Natural killer cell treated with Interleukin-12 subunit alpha and Interleukin-12 subunit beta and Interleukin-15 and Interleukin-18, amount 100 ng/mL, for 72 hours (primary cell): ENCODE data around the gene SPDYE2. TPM values are rescaled to one million over a fixed set of nuclear protein-coding genes. Genes with fewer than 3 reads are reported as not detected.
"Not testable (repeated sequence)": the region's sequence is repeated elsewhere in the genome, so short reads cannot be mapped to it uniquely, and the experiment has no call there.

Source experiments
- ATAC-seq, 2 donors: fragments of 150-1000 bp; cut with Tn5 transposase in 1 of 2; sonication (Bioruptor Pico), chemical (Tn5 transposase) in 1 of 2; 2 replicates each; pipeline ENCODE4 v1.10.0; 2021
- DNase-seq: peaks from one replicate; pipeline ENCODE4 v3.0.0; 2022; ENCODE audit warnings: low spot score
- H3K27ac Mint-ChIP-seq, 2 donors: 1 replicate in 1 of 2; 2 replicates in 1 of 2; pipeline ENCODE4 v1.8.0; 2022; ENCODE audit warnings: mixed read lengths in 2 of 2, mild to moderate bottlenecking in 1 of 2, moderate library complexity in 1 of 2
- H3K27me3 Mint-ChIP-seq, 2 donors: 1 replicate in 1 of 2; 2 replicates in 1 of 2; pipeline ENCODE4 v1.8.0; 2022; ENCODE audit warnings: mixed read lengths in 2 of 2
- H3K36me3 Mint-ChIP-seq: one replicate; pipeline ENCODE4 v1.8.0; 2022; ENCODE audit warnings: mixed read lengths
- H3K4me1 Mint-ChIP-seq, 2 donors: 1 replicate in 1 of 2; 2 replicates in 1 of 2; pipeline ENCODE4 v1.8.0; 2022; ENCODE audit warnings: low read depth in 2 of 2, mixed read lengths in 2 of 2, mild to moderate bottlenecking in 1 of 2
- H3K4me3 Mint-ChIP-seq: one replicate; pipeline ENCODE4 v1.8.0; 2022; ENCODE audit warnings: mixed read lengths
- H3K9me3 Mint-ChIP-seq: 2 replicates; pipeline ENCODE4 v1.8.0; 2022; ENCODE audit warnings: mixed read lengths
- total RNA-seq, 2 donors: library from RNA; stranded (reverse); gene quantifications; one replicate each; pipeline ENCODE4 v1.2.3, GENCODE V29; 2022

Gene SPDYE2
- total RNA-seq, 2 donors from 2014 or later: 0.53 TPM; not detected in 1

DNA sequence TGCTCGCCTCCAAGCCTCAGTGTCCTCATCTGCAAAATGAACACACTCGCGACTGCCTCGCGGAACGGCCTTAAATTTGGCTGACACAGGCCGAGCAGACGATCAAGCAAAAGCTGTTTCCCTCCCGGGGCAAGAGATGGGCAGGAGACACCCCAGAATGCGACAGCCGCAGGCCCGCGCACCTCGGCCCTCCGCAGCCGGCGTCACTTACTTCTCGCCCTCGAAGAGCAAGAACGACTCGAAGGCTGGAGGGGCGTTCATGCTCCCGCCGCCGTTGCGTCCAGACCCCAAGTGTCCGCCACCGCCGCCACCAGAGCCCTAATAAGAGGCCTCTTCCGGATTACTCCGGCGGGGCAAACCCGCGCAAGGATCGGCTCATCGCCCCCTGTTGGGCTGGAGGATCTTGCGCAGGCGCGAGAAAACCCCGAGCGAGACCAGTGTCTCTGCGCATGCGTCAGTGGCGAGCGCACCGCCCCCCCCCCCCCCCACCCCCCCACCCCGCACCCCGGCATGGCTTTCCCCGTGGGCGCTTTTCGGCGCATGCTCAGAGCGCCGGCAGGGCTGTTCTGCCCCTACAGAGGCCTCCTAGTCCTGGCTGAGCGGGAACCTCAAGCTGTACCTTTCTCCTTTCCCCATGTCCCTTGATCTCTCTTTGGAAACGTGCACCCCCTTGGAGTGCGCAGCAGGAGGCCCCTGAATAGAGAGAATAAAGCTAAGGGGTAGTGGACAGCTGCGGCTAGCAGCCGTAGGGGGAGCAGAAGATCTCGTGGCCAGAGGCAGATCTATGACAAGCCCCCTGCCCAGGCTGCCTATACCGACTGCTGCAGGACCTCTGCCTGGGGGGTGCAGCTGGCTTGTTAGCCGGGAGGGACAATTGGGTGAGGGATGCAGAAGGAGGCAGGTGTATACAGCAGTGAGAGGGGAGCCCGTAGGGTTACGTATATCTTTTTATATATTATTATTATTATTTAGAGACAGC is 21.5 kb downstream of the SPDYE2 start, which contains the start of gene POLR2J3:
Gene POLR2J3, minus strand, starts transcription at position 323 of the 979 bp plus-strand sequence. Its CDS starts 62 bp downstream, at position 261.
- not testable (repeated sequence) for H3K9me3 Mint-ChIP-seq, H3K4me1 Mint-ChIP-seq, H3K27me3 Mint-ChIP-seq, H3K36me3 Mint-ChIP-seq
- ATAC-seq: peak; percentile 97
- DNase-seq: peak; percentile 97
- H3K4me3 Mint-ChIP-seq: peak within 1 kb of the TSS; percentile 88
- peak within 1 kb of the TSS; percentile 72 to 77 for H3K27ac Mint-ChIP-seq

DNA sequence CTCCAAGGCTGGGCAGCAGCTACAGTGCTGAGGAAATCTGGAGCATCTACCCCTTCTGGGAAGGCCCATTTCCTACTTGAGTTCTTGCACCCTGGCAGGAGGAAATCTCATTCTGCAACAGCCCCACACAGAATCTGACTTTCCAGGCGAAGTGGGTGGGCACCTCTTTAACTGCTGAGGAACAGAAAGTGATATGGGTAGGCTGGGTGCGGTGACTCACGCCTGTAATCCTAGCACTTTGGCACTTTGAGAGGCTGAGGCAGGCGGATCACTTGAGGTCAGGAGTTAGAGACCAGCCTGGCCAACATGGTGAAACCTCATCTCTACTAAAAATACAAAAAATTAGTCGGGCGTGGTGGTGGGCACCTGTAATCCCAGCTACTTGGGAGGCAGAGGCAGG is 23.6 kb downstream of the SPDYE2 start:
- not testable (repeated sequence) for H3K9me3 Mint-ChIP-seq, ATAC-seq, H3K27me3 Mint-ChIP-seq, H3K36me3 Mint-ChIP-seq, H3K4me3 Mint-ChIP-seq, H3K4me1 Mint-ChIP-seq, H3K27ac Mint-ChIP-seq, DNase-seq

DNA sequence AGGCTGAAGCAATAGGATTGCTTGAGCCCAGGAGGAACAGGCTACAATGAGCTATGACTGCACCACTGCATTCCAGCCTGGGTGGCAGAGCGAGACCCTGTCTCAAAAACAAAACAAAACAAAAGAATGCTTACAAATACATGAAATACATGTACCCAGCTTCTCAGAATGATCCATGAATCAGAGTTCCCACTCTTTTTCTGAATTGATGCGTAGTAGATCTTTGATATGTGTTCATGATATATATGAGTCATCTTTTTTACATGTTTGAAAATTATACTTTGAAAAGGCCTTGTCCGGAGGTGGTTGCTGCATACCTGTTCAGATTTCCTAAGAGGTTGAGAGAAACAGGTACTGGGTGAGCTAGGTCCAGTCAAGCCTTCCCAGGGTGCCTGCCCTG is 25.3 kb downstream of the SPDYE2 start:
- H3K4me3 Mint-ChIP-seq, ATAC-seq: not testable (repeated sequence)

DNA sequence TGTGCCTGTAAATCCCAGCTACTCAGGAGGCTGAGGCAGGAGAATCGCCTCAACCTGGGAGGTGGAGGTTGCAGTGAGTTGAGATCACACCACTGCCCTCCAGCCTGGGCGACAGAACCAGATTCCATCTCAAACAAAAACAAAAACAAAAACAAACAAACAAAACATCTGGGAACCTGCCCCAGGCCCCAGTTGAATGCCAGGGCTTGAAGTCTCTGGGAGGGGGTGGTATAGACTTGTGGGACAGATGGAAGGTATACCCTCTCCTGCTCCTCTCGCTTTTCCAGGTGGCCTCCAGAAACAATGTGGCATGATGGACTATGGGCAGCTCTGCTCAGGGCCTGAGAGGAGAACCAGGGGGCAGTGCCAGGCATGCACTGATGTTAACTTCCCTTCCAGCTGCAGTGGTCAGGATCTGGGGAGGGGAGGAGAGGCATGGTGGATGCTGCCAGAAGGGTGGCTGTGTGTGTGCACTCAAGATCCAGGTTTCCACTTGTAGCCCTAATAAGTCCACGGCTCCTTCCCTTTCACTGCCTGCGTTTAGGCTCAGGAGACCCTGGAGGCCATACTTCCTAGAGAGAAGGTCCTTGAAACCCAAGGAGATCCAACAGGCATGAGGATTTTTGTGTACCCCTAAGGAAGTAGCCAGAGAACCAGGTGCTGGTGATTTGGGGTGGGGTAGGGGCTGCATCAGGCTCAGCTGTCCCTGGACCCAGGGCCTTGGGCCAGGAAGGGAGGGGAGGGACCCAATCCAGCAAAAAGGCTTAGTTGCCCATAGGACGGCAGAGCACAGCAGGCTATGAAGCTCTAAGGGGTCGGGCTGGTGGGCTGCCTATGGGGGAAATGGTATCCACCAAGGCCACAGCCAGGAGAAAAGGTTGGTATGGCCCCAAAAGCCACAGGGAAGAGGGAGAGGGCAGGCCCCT is 26.6 kb downstream of the SPDYE2 start:
- not testable (repeated sequence) for H3K9me3 Mint-ChIP-seq

More for the DNA sequence above, 25.3 kb downstream of the SPDYE2 start:
- not testable (repeated sequence) for H3K27me3 Mint-ChIP-seq, H3K36me3 Mint-ChIP-seq, H3K4me1 Mint-ChIP-seq, H3K9me3 Mint-ChIP-seq, H3K27ac Mint-ChIP-seq, DNase-seq

DNA sequence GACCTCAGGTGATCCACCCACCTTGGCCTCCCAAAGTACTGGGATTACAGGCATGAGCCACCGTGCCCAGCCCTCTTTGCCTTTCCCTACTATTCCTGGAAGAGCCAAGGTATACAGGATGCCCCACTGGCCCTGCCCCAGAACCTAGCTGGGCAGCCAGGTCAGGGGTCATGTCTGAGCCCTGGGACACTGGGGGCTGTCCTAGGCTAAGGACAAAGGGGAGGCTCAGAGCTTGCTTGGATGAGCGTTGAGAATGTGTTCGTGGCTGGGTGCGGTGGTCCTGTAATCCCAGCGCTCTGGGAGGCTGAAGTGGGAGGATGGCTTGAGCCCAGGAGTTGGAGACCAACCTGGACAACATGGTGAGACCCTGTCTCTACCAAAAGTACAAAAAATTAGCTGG is 27.5 kb downstream of the SPDYE2 start:
- H3K27me3 Mint-ChIP-seq, H3K4me3 Mint-ChIP-seq, H3K36me3 Mint-ChIP-seq, H3K27ac Mint-ChIP-seq, H3K4me1 Mint-ChIP-seq, H3K9me3 Mint-ChIP-seq: not testable (repeated sequence)
- DNase-seq (peak; percentile 49), ATAC-seq (peak; percentile 29 to 32)

More for the DNA sequence above, 26.6 kb downstream of the SPDYE2 start:
- H3K27ac Mint-ChIP-seq, H3K4me3 Mint-ChIP-seq, H3K4me1 Mint-ChIP-seq, H3K36me3 Mint-ChIP-seq, H3K27me3 Mint-ChIP-seq: not testable (repeated sequence)
- DNase-seq (peak; percentile 44), ATAC-seq (peak in 1 of 2 donors; percentile 6)

DNA sequence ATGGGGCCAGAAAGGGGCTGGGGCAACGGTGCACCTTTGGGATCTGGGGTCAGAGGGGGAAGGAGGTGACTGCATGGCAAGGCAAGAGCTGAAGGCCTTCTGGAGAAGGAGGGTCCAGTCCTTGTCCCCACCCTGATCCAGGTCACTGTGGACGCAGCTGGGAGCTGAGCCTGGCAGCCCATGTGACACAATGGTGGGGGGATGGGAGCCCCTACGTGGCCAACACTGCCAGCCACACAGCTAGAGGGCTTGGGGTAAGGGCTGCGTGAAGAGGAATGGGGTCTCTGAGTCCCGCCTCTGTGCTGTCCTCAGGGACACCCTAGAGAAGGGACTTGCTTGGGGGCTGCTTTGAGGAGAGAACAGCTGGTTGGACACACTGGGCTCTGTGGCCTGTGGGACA is 30.7 kb downstream of the SPDYE2 start:
- not testable (repeated sequence) for ATAC-seq, H3K36me3 Mint-ChIP-seq, H3K9me3 Mint-ChIP-seq, H3K27ac Mint-ChIP-seq, DNase-seq, H3K4me1 Mint-ChIP-seq, H3K27me3 Mint-ChIP-seq, H3K4me3 Mint-ChIP-seq

DNA sequence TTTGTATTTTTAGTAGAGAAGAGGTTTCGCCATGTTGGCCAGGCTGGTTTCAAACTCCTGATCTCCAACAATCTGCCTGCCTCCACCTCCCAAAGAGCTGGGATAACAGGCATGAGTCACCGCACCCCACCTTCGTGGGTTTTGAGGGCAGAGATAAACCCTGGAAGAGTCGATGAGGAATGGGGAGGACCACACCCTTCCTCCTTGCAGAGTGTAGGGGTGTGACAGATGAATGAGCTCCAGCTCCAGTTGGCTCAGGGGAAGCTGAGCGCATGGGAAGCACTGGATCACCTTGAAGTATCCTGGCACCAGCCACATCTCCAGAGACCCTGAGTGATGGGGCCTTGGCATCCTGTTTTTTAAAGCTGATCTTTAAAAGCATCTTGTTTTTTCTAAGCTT is 32.5 kb downstream of the SPDYE2 start:
- H3K9me3 Mint-ChIP-seq, DNase-seq, H3K36me3 Mint-ChIP-seq, H3K27me3 Mint-ChIP-seq, H3K27ac Mint-ChIP-seq, ATAC-seq, H3K4me1 Mint-ChIP-seq, H3K4me3 Mint-ChIP-seq: not testable (repeated sequence)

DNA sequence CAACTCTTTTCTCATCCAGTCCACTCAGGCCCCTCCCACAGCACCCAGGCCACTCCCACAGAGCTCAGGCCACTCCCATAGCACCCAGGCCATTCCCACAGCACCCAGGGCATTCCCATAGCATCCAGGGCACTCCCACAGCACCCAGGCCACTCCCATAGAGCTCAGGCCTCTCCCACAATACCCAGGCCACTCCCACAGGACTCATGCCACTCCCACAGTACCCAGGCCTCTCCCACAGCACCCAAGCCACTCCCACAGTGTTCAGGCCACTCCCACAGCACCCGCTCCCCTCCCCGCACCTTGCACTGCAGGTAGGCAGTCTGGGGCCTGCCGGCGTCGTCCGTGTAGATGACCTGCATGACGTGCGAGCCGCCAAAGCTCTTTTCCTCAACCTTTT is 38.8 kb downstream of the SPDYE2 start:
- H3K4me1 Mint-ChIP-seq, H3K36me3 Mint-ChIP-seq, H3K27me3 Mint-ChIP-seq, H3K9me3 Mint-ChIP-seq, H3K4me3 Mint-ChIP-seq, H3K27ac Mint-ChIP-seq, DNase-seq: not testable (repeated sequence)
- ATAC-seq: peak; percentile 58 to 78

DNA sequence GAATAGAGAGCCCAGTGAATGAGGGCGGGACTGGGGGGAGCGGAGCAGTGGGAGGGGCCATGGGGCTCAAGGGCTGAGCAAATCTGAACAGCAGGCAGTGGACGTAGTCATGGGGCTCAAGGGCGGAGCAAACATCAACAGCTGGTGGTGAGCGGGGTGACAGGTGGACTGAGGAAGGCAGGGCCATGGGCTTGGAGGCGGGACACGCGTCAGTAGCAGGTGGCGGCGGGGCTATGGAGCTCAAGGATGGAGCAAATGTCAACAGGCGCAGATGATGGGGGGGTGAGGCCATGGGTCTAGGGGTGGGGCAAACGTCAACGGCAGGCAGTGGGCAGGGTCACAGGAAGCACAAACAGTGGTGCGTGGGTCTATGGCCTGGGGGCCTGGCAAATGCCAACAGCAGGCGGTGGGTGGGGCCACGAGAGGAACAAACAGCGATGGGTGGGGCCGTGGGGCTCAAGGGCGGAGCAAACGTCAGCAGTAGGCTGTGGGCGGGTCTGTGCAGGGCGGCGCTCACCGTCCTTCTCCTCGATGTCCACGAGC is 41.5 kb downstream of the SPDYE2 start:
- H3K36me3 Mint-ChIP-seq, H3K4me3 Mint-ChIP-seq, H3K4me1 Mint-ChIP-seq, H3K27me3 Mint-ChIP-seq, H3K9me3 Mint-ChIP-seq, H3K27ac Mint-ChIP-seq: not testable (repeated sequence)
- ATAC-seq (peak; percentile 74 to 76), DNase-seq (peak; percentile 31)

DNA sequence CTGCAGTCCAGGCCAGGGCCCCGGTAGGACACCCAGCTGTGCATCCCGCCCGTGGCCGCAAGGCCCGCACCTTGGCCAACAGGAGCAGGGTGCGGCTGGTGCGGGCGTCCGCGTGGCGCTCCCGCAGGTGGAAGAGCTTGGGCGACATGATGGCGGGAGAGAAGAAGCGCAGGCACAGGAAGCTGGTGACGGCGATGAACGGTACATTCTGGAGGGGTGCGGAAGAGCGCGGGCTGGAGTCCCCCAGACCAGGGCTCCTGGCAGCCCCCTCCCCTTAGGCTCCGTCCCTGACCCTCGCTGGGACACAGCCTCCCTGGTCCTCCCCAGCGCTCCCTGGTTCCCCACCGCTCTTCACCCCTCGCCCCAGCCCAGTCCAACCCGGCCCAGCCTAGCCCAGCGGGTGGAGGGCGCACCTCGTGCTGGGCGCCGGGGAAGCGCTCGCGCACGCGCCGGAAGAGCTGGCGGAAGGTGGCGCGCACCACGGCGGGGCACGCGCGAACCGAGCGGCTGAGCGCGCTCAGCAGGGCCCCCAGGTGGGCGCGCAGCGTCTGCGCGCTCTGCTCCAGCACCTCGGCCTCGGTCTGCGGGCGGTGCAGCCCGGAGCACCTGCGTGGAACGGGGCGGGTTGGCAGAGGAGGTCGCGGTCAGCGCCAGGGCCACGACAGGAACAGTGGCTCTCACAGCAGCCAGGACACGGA is 42.8 kb downstream of the SPDYE2 start:
- not testable (repeated sequence) for H3K27me3 Mint-ChIP-seq, H3K9me3 Mint-ChIP-seq, H3K27ac Mint-ChIP-seq, H3K4me3 Mint-ChIP-seq, H3K36me3 Mint-ChIP-seq, H3K4me1 Mint-ChIP-seq, DNase-seq
- peak; percentile 80 to 83 for ATAC-seq

DNA sequence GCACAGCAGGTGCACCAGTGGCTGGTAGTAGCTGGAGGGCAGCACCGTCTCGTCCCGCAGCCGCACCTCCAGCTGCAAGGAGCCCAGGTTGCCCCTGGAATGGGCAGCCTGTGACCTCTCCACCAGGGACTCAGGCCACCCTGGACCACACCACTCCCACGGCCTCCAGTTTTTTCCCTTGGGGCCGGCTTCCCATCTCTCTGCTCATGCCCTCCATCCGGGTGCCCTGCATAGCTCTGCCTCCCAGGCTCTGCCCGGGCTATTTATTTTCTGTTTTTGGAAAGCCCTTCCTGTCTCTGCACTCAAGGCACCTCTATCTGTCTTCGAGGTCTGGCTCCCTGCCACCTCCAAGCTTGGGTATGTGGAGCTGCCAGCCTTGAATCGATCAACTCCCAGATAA is 45.0 kb downstream of the SPDYE2 start:
- ATAC-seq, H3K9me3 Mint-ChIP-seq, H3K4me3 Mint-ChIP-seq, H3K4me1 Mint-ChIP-seq, H3K36me3 Mint-ChIP-seq, DNase-seq, H3K27me3 Mint-ChIP-seq, H3K27ac Mint-ChIP-seq: not testable (repeated sequence)

DNA sequence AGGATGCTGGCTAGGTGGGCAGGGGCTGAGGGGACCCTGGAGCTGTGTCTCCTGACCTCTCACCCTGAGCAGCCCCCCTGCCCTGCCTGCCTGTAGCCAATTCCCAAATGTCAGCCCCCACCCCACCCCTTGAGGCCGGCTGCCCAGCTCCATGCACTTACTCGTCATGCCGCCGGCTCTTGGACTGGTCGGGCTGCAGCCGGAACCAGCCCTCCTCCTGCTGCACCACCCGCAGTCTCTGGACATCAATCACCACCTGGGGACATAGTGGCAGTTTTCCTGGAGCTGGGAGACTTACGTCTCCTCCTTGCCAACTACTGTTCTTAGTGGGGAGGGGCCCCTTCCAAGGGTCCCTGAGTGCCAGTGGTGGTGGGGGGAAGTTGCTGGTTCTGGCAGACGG is 48.7 kb downstream of the SPDYE2 start:
- not testable (repeated sequence) for H3K4me1 Mint-ChIP-seq, H3K9me3 Mint-ChIP-seq, H3K36me3 Mint-ChIP-seq, H3K27ac Mint-ChIP-seq, H3K4me3 Mint-ChIP-seq, ATAC-seq, H3K27me3 Mint-ChIP-seq, DNase-seq

DNA sequence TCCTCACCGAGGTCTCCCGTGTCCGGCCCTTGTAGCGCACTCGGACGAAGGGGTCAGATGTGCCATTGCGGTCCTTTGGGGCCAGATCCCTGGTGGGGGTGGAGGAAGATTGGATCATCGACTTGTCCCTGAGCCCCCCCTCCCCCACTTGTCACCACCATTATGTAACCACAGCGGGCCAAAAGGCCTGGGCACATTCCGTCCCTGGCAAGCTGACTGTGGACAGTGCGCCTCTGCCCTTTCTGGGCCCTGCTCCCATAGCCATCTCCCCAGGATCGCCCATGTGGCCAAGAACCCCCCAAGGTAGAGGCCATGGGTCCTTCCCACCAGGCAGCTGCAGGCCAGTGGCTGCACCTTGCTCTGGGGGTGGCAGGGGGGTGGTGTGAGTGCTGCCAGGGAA is 51.3 kb downstream of the SPDYE2 start:
- H3K36me3 Mint-ChIP-seq, H3K9me3 Mint-ChIP-seq, H3K4me1 Mint-ChIP-seq, DNase-seq, H3K4me3 Mint-ChIP-seq, H3K27ac Mint-ChIP-seq, H3K27me3 Mint-ChIP-seq: not testable (repeated sequence)
- ATAC-seq: peak; percentile 14 to 16
